ENCODE results near the gene TCOF1. TPM values are rescaled to one million over a fixed set of nuclear protein-coding genes. Genes with fewer than 3 reads are reported as not detected.
A peak's percentile ranks its signal among the peaks of the same experiment; 100 is the strongest.
"Not testable (repeated sequence)": the region's sequence is repeated elsewhere in the genome, so short reads cannot be mapped to it uniquely, and the experiment has no call there.

The TCOF1 gene
- total RNA-seq, 1 experiment from 2014 or later: 108 TPM

- no peak for DNase-seq
- Histone ChIP-seq H3K27me3 (ENCODE audit: control insufficient read depth, insufficient read depth, low read length) (no peaks in the 10 kb centered on the region), H3K36me3 (replicated peaks; ENCODE audit: control insufficient read depth, insufficient read depth, low read length) (peaks cover 6% of the 10 kb centered on the region), H3K4me3 (ENCODE audit: insufficient read depth, low read depth, low read length) (no peak overlapping the region)
These were observed 49.7 kb downstream of the TCOF1 start for GRCh38 chr5:150407096-150407720.

- Histone ChIP-seq H3K36me3 (replicated peaks; ENCODE audit: control insufficient read depth, insufficient read depth, low read length) (peaks cover 1% of the 10 kb centered on the region), H3K4me3 (ENCODE audit: insufficient read depth, low read depth, low read length) (no peak overlapping the region), H3K27me3 (ENCODE audit: control insufficient read depth, insufficient read depth, low read length) (no peaks in the 10 kb centered on the region)
- no peak for DNase-seq
These were observed 50.9 kb downstream of the TCOF1 start for GRCh38 chr5:150408231-150408943.

GRCh38 chr5:150409638-150410523 lies 52.4 kb downstream of the TCOF1 start:
- H3K27me3 ChIP-seq (ENCODE audit: control insufficient read depth, insufficient read depth, low read length): no peaks in the 10 kb centered on the region
- H3K4me3 ChIP-seq (ENCODE audit: insufficient read depth, low read depth, low read length): peak overlapping the region; percentile 21; the same call in 1 of the 2 replicates
- peak; percentile 93 for DNase-seq
- H3K36me3 ChIP-seq (replicated peaks; ENCODE audit: control insufficient read depth, insufficient read depth, low read length): peaks cover 1% of the 10 kb centered on the region

- no peaks in the 10 kb centered on the region for H3K27me3 ChIP-seq (ENCODE audit: control insufficient read depth, insufficient read depth, low read length)
- H3K36me3 ChIP-seq (replicated peaks; ENCODE audit: control insufficient read depth, insufficient read depth, low read length): peaks cover 1% of the 10 kb centered on the region
- DNase-seq: peak; percentile 75
- H3K4me3 ChIP-seq (ENCODE audit: insufficient read depth, low read depth, low read length): no peak overlapping the region
These were observed 53.2 kb downstream of the TCOF1 start for GRCh38 chr5:150410524-150411244.

GRCh38 chr5:150411245-150411979 lies 53.9 kb downstream of the TCOF1 start:
- Histone ChIP-seq H3K27me3 (ENCODE audit: control insufficient read depth, insufficient read depth, low read length) (no peaks in the 10 kb centered on the region), H3K4me3 (ENCODE audit: insufficient read depth, low read depth, low read length) (no peak overlapping the region), H3K36me3 (replicated peaks; ENCODE audit: control insufficient read depth, insufficient read depth, low read length) (no peaks in the 10 kb centered on the region)
- DNase-seq: peak; percentile 61

GRCh38 chr5:150412319-150413175 lies 55.0 kb downstream of the TCOF1 start, which contains the start of gene CD74:
CD74 (minus strand) TSS chr5:150412910; CDS start chr5:150412749, 161 bp downstream.
- peak; percentile 90 for DNase-seq
- H3K36me3 ChIP-seq (replicated peaks; ENCODE audit: control insufficient read depth, insufficient read depth, low read length): no peaks in the 10 kb centered on the region
- H3K27me3 ChIP-seq (ENCODE audit: control insufficient read depth, insufficient read depth, low read length): no peaks in the 10 kb centered on the region
- peak within 1 kb of the TSS; percentile 29; the same call in 1 of the 2 replicates for H3K4me3 ChIP-seq (ENCODE audit: insufficient read depth, low read depth, low read length)

- Histone ChIP-seq H3K27me3 (ENCODE audit: control insufficient read depth, insufficient read depth, low read length) (no peaks in the 10 kb centered on the region), H3K4me3 (ENCODE audit: insufficient read depth, low read depth, low read length) (peak overlapping the region; percentile 29; the same call in 1 of the 2 replicates), H3K36me3 (replicated peaks; ENCODE audit: control insufficient read depth, insufficient read depth, low read length) (no peaks in the 10 kb centered on the region)
- DNase-seq: peak; percentile 21
These were observed 55.8 kb downstream of the TCOF1 start for GRCh38 chr5:150413176-150413901.

- not testable (repeated sequence) for H3K4me3 ChIP-seq (ENCODE audit: insufficient read depth, low read depth, low read length); DNase-seq; H3K36me3 ChIP-seq (replicated peaks; ENCODE audit: control insufficient read depth, insufficient read depth, low read length); H3K27me3 ChIP-seq (ENCODE audit: control insufficient read depth, insufficient read depth, low read length)
These were observed 56.6 kb downstream of the TCOF1 start for GRCh38 chr5:150413902-150414790.

- no peak for DNase-seq
- H3K27me3 ChIP-seq (ENCODE audit: control insufficient read depth, insufficient read depth, low read length): no peaks in the 10 kb centered on the region
These were observed 62.3 kb downstream of the TCOF1 start for GRCh38 chr5:150419630-150420270.

GRCh38 chr5:150422075-150422474 lies 64.6 kb downstream of the TCOF1 start:
- Histone ChIP-seq H3K36me3 (replicated peaks; ENCODE audit: control insufficient read depth, insufficient read depth, low read length) (no peaks in the 10 kb centered on the region), H3K27me3 (ENCODE audit: control insufficient read depth, insufficient read depth, low read length) (no peaks in the 10 kb centered on the region), H3K4me3 (ENCODE audit: insufficient read depth, low read depth, low read length) (no peak overlapping the region)
- peak; percentile 33 for DNase-seq

More at GRCh38 chr5:150419630-150420270, 62.3 kb downstream of the TCOF1 start:
- Histone ChIP-seq H3K4me3 (ENCODE audit: insufficient read depth, low read depth, low read length) (no peak overlapping the region), H3K36me3 (replicated peaks; ENCODE audit: control insufficient read depth, insufficient read depth, low read length) (no peaks in the 10 kb centered on the region)

GRCh38 chr5:150422758-150423157 lies 65.3 kb downstream of the TCOF1 start:
- no peaks in the 10 kb centered on the region for H3K36me3 ChIP-seq (replicated peaks; ENCODE audit: control insufficient read depth, insufficient read depth, low read length)
- no peak overlapping the region for H3K4me3 ChIP-seq (ENCODE audit: insufficient read depth, low read depth, low read length)
- H3K27me3 ChIP-seq (ENCODE audit: control insufficient read depth, insufficient read depth, low read length): no peaks in the 10 kb centered on the region
- DNase-seq: no peak

Measured in H7 (cell line).